HAP-1 (cell line): ENCODE measurements around the gene PLA2G12B.

Experiments used
- DNase-seq, 2 experiments: peaks; one replicate each; pipeline ENCODE4 v3.0.0-alpha.2; 2016 to 2020; ENCODE audit warnings: low spot score in 2 of 2
- H3K27me3 ChIP-seq: fragments of 250-450 bp; sonication (Bioruptor Pico); 2 replicates; pipeline ENCODE4 v1.5.1; 2020; ENCODE audit warnings: low read depth, mild to moderate bottlenecking, moderate library complexity
- H3K36me3 ChIP-seq: fragments of 250-450 bp; sonication (Bioruptor Pico); replicated peaks from 2 replicates; pipeline ENCODE4 v1.5.1; 2020; ENCODE audit warnings: mild to moderate bottlenecking
- H3K4me1 ChIP-seq: fragments of 250-450 bp; sonication (Bioruptor Pico); 2 replicates; pipeline ENCODE4 v1.5.1; 2020; ENCODE audit warnings: mild to moderate bottlenecking
- H3K4me3 ChIP-seq: fragments of 250-450 bp; sonication (Bioruptor Pico); 2 replicates; pipeline ENCODE4 v1.5.1; 2020; ENCODE audit warnings: mild to moderate bottlenecking, moderate library complexity
- H3K9me3 ChIP-seq: fragments of 250-450 bp; sonication (Bioruptor Pico); 2 replicates; pipeline ENCODE4 v1.5.1; 2020; ENCODE audit warnings: mild to moderate bottlenecking, moderate library complexity
- in situ Hi-C: fragments of 300-500 bp; cut with MboI; formaldehyde crosslinking; loops from 3 replicates; pipeline ENCODE4 v1.14.3; 2020; ENCODE audit warnings: low sequenced_read_pairs, inconsistent platforms, mixed read lengths

Gene PLA2G12B

DNA sequence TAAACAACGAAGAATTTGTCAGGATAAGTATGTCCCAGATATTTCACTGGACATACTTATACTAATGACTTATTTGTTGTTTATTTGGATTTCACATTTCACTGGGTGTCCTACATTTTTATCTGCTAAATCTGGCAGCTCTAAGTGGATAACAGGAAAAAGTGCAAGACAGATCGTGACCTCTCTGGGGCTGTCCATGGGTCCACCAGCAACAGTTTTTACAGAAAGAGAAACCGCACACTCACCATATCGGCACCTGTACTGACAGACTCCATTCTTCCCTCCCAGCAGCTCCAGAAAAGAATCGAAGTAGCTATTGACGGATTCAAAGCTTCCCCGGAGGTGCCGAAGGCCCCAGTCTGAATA, 393 bp downstream of the PLA2G12B start:
- Histone ChIP-seq H3K27me3 (no peaks in the 10 kb centered on the region), H3K4me3 (no peak overlapping the region), H3K9me3 (no peaks in the 10 kb centered on the region), H3K36me3 (no peaks in the 10 kb centered on the region), H3K4me1 (no peaks in the 10 kb centered on the region)
- DNase-seq = no peak
- in situ Hi-C loops = no loop called here

DNA sequence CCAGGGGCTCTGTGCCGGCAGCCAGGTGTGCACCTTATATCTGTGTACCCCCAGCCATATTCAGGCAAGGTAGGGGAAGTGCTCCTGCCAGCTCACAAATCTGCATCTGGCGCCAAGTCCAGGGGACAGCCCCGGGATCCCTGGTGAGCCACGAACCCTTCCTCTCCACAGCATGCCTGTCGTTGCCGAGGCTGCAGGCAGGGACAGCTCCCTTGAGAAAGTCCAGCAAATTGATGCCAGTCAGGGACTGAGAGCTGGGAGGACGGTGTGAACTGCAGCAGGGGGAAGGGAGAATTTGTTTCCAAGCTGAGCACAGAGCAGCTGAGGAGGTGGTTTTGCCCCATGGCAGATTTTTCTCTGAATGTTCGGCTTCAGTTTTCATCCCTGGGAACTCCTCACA, 919 bp downstream of the PLA2G12B start:
- Histone ChIP-seq H3K9me3 (no peaks in the 10 kb centered on the region), H3K36me3 (no peaks in the 10 kb centered on the region), H3K4me1 (no peaks in the 10 kb centered on the region), H3K27me3 (no peaks in the 10 kb centered on the region), H3K4me3 (no peak overlapping the region)
- no peak for DNase-seq
- in situ Hi-C loops = no loop called here

DNA sequence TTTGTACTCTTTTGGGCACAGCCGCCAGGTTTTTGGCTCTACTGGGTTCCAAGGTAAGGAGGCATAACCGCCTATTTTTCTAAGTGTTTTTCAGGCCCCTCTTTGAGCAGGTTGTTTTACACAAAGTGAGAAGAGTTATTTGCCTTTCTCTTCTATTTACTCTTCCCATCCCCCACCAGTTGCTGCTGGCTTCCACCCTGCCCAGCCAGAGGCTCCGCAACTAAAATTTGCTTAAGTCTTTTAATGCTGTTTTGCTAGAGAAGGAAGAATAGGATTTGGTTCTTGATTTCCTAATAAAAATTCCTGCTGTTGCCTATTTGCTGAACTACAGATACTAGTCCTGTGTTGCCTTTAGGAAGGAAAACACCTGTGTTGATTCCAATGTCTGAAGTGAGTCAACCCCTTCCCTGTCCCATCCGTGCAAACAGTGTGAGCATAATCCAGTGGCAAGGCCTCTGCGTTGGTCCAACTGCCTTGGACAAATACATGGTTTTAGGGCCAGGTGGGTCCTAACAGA, 1.9 kb downstream of the PLA2G12B start:
- in situ Hi-C loops = no loop called here
- no peak overlapping the region for H3K4me3 ChIP-seq
- no peaks in the 10 kb centered on the region for H3K27me3 ChIP-seq
- H3K9me3 ChIP-seq = no peaks in the 10 kb centered on the region
- no peak for DNase-seq
- H3K4me1 ChIP-seq = no peaks in the 10 kb centered on the region
- no peaks in the 10 kb centered on the region for H3K36me3 ChIP-seq

DNA sequence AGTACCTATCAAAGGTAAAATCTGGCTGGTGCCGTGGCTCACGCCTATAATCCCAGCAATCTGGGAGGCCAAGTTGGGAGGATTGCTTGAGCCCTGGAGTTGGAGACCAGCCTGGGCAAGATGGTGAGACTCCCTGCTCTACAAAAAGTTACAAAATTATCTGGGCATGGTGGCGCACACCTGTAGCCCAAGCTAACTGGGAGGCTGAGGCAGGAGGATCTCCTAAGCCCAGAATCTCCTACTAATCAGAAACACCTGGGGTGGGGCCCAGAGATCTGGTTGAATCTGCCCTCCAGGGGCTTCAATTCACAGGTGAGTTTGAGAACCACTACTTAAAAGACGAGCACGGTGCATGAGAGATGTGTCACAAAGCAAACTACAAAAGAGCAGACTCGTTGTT, 2.4 kb downstream of the PLA2G12B start:
- H3K4me3 ChIP-seq = no peak overlapping the region
- no peak for DNase-seq
- in situ Hi-C loops = no loop called here

DNA sequence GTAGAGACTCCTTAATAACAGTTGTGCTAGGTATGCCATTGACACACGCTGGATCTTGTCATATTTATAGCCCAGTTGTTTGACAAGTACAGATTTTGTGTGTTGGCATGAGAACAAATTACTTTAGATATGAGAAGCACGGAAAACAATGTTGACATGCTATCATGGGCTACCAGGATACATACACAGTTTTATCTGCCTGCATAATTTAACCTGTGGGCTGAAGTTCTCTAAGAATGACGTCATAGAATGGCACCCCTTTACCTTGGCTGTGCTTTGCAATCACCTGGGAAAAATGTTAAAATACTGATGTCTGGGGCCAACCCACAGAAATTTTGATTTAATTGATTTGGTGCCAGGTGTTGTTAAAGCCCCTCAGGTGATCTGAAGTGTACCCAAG, 2.8 kb downstream of the PLA2G12B start:
- Histone ChIP-seq H3K9me3 (no peaks in the 10 kb centered on the region), H3K27me3 (no peaks in the 10 kb centered on the region), H3K4me1 (no peaks in the 10 kb centered on the region), H3K36me3 (no peaks in the 10 kb centered on the region), H3K4me3 (no peak overlapping the region)
- in situ Hi-C loops = no loop called here
- no peak for DNase-seq

More for the DNA sequence above, 2.4 kb downstream of the PLA2G12B start:
- no peaks in the 10 kb centered on the region for H3K4me1 ChIP-seq
- no peaks in the 10 kb centered on the region for H3K27me3 ChIP-seq
- H3K36me3 ChIP-seq = no peaks in the 10 kb centered on the region
- no peaks in the 10 kb centered on the region for H3K9me3 ChIP-seq

DNA sequence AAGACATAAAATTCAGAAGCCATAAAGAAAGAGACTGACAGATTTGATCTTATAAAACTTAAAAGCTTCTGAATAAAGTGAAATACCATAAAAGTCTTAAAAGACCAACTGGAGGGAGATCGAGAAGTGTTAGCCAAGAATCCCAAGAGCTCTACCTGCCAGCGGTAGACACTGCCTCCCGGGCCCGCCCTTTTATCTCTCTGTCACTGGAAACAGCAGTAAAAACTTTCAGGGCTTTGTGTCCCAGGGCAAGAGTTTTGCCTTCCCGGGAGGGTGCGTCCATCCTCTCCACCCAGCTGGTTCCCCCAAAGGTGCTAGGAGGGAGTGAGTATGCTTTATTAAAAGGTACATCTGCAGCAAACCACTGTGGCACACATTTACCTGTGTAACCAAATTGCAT, 5.8 kb downstream of the PLA2G12B start:
- H3K9me3 ChIP-seq = no peaks in the 10 kb centered on the region
- no peak for DNase-seq
- in situ Hi-C loops = no loop called here
- H3K36me3 ChIP-seq = no peaks in the 10 kb centered on the region
- H3K27me3 ChIP-seq = no peaks in the 10 kb centered on the region; the same call in 1 of the 2 replicates
- H3K4me1 ChIP-seq = no peaks in the 10 kb centered on the region
- H3K4me3 ChIP-seq = no peak overlapping the region

DNA sequence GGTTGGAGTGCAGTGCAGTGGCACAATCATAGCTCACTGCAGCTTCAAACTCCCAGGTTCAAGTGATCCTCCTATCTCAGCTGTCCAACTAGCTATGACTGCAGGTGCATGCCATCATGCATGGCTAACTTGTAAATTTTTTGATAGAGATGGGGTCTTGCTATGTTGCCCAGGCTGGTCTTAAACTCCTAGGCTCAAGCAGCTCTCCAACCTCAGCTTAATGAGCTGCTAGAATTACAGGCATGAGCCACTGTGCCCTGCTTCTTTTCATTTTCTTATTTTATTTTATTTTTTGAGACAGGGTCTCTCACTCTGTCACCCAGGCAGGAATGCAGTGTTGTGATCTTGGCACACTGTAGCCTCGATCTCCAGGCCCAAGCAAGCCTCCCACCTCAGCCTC, 7.6 kb downstream of the PLA2G12B start:
- H3K4me3 ChIP-seq = no peak overlapping the region
- no peaks in the 10 kb centered on the region; the same call in 1 of the 2 replicates for H3K27me3 ChIP-seq
- no peaks in the 10 kb centered on the region for H3K9me3 ChIP-seq
- no peaks in the 10 kb centered on the region for H3K36me3 ChIP-seq
- in situ Hi-C loops = no loop called here
- no peak for DNase-seq
- no peaks in the 10 kb centered on the region for H3K4me1 ChIP-seq

DNA sequence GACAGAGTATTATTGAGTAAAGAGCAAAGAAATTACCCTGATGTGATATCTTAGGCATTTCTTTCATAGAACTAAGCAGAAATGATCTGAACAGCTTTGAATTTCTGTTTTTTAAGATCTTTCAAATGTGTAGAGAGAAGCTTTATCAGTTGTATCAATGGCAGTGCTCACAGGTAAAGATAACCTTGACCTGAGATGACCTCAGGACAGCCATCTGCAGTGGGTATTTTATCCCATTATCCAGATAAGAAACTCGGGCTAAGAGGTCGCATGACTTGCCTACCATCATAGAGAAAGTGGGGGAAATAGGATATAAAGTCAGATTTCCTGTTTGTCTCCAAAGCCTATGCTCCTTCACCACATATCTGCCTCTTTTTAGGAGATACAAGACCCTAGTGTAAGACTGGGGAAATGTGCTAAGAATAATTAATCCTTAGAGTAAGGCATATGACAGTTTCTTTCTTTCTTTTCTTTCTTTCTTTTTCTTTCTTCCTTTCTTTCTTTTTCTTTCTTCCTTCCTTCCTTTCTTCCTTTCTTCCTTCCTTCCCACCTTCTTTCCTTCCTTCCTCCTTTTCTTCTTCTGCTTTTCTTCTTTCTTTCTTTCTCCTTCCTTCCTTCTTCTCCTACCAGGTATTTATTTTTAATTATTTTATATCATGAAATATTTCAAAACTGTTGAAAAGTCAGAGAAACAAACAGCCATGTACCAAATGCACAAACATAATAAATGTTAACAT, 10.9 kb downstream of the PLA2G12B start:
- Histone ChIP-seq H3K27me3 (no peaks in the 10 kb centered on the region; the same call in 1 of the 2 replicates), H3K4me1 (no peaks in the 10 kb centered on the region), H3K4me3 (no peak overlapping the region), H3K36me3 (no peaks in the 10 kb centered on the region), H3K9me3 (no peaks in the 10 kb centered on the region)
- DNase-seq = no peak
- in situ Hi-C loops = no loop called here

DNA sequence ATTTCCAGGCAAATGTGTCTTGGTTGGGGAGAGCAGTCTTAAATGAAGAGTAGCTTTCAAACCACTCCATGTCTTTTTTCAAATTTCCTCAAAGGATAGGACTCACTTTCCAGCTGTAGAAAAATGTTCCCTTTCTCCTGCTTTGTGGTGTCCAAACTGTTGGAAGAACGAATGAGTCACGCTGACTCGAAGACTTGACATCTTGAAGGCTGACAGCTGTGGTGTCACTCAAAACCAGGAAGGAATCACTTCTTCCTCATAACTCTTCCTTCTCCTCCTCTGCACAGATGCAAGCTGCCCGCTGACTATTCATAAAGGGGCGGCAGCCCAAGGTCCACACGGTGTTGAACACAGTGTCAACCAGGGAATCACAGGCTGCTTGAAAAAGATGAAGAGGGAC, 19.2 kb downstream of the PLA2G12B start:
- H3K27me3 ChIP-seq = no peaks in the 10 kb centered on the region
- H3K36me3 ChIP-seq = no peaks in the 10 kb centered on the region
- no peaks in the 10 kb centered on the region for H3K4me1 ChIP-seq
- no peak overlapping the region for H3K4me3 ChIP-seq
- no peaks in the 10 kb centered on the region for H3K9me3 ChIP-seq
- no peak for DNase-seq
- in situ Hi-C loops = no loop called here

DNA sequence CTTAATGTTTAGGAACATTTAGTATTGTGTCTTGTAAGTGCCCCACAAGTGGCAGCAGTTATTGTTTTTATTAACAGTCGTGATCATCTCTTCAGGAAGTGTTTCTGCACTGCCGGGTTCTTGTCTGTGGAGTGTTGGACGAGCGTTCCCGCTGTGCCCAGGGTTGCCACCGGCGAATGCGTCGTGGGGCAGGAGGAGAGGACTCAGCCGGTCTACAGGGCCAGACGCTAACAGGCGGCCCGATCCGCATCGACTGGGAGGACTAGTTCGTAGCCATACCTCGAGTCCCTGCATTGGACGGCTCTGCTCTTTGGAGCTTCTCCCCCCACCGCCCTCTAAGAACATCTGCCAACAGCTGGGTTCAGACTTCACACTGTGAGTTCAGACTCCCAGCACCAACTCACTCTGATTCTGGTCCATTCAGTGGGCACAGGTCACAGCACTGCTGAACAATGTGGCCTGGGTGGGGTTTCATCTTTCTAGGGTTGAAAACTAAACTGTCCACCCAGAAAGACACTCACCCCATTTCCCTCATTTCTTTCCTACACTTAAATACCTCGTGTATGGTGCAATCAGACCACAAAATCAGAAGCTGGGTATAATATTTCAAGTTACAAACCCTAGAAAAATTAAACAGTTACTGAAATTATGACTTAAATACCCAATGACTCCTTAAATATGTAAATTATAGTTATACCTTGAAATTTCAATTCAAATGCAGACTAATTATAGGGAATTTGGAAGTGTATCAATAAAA, 22.2 kb downstream of the PLA2G12B start:
- H3K4me3 ChIP-seq = no peak overlapping the region
- in situ Hi-C loops = no loop called here
- DNase-seq = no peak
- H3K36me3 ChIP-seq = no peaks in the 10 kb centered on the region
- H3K4me1 ChIP-seq = no peaks in the 10 kb centered on the region
- H3K9me3 ChIP-seq = no peaks in the 10 kb centered on the region
- H3K27me3 ChIP-seq = no peaks in the 10 kb centered on the region

DNA sequence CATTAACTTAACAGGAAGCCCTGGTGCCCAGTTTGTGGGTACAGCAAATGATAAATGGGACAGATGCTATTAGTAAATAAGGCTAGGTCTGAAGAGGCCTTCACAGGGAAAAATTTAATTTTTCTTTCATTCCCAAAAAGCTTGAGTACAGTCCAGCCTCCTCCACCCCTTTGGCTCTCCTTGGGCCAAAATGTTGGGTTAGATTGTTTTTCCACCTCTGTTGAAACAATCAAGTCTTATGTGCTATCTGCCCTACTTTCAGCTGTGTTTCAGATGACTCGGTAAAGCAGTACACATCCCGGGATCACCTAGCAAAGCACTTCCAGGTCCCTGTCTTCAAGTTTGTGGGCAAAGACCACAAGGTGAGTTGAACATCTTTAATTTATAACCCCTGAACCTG, 24.3 kb downstream of the PLA2G12B start:
- no peaks in the 10 kb centered on the region for H3K4me1 ChIP-seq
- no peaks in the 10 kb centered on the region for H3K27me3 ChIP-seq
- no peak overlapping the region for H3K4me3 ChIP-seq
- in situ Hi-C loops = no loop called here
- DNase-seq = no peak
- no peaks in the 10 kb centered on the region for H3K9me3 ChIP-seq
- no peaks in the 10 kb centered on the region for H3K36me3 ChIP-seq

DNA sequence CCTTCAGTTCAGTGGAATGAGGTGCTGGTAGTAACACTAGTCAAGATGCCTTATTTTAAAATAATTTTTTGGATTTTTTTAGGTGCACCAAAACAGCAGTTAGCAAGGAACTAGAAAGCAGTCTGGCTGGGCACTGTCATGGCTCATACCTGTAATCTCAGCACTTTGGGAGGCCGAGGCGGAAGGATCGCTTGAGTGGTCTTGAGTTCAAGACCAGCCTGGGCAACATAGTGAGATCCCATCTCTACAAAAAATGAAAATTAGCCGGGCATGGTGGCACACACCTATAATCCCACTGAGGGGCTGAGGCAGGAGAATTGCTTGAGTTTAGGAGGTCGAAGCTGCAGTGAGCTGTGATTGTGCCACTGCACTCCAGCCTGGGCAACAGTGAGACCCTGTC, 25.8 kb downstream of the PLA2G12B start:
- in situ Hi-C loops = no loop called here
- DNase-seq = no peak

DNA sequence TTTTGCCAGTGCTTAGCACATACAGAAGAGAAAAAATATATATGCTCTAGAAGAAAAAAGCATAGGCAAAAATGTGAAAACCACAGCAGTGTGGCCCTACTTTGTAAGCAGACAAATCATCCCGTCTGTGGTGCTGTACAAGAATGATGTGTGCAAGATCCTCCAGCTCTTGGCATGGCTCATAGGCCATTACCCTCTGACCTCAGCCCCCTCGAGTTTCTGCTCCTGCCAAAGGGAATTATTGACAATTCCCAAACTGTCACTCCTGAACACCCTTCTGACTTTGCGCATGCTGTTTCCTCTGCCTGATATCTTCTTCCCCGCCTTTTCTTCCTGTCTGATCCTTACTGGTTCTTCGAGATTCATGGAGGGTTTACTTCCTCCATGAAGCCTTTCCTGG, 27.1 kb downstream of the PLA2G12B start:
- Histone ChIP-seq H3K4me1 (no peaks in the 10 kb centered on the region), H3K9me3 (no peaks in the 10 kb centered on the region), H3K4me3 (no peak overlapping the region), H3K27me3 (no peaks in the 10 kb centered on the region), H3K36me3 (no peaks in the 10 kb centered on the region)
- in situ Hi-C loops = no loop called here
- no peak for DNase-seq

More for the DNA sequence above, 25.8 kb downstream of the PLA2G12B start:
- Histone ChIP-seq H3K36me3 (no peaks in the 10 kb centered on the region), H3K27me3 (no peaks in the 10 kb centered on the region), H3K9me3 (no peaks in the 10 kb centered on the region), H3K4me3 (no peak overlapping the region), H3K4me1 (no peaks in the 10 kb centered on the region)

DNA sequence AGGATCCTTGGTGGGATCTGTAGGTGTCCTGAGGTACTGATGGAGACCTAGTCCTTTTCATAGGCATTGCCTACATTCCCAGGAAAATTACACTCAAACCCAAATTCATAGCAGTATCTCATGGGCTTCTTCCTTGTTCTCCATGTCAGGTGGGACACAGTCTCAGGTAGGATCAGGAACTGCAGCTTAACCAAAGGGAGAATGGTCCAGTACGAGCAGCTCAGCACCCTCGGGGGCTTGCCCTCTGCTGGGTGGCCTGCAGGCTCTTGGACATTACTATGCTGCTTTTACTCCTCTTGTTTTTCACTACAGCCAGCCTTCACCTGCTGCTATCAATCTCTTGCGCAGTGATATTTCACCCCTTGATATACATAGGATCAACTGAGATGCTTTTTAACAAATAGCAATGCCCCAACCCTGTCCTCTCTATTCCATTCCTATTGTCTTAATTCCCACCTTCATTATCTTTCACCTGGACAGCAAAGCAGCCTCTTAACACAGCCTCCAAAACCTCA, 28.6 kb downstream of the PLA2G12B start:
- Histone ChIP-seq H3K4me3 (no peak overlapping the region), H3K4me1 (no peaks in the 10 kb centered on the region), H3K27me3 (0 out of 2 replicates have a peak, but pooled peaks cover 2% of the 10 kb centered on the region), H3K36me3 (no peaks in the 10 kb centered on the region), H3K9me3 (peaks cover 2% of the 10 kb centered on the region; the same call in 1 of the 2 replicates)
- in situ Hi-C loops = no loop called here
- DNase-seq = no peak
